ENCODE measurements around the gene GLTPD2. TPM values are rescaled to one million over a fixed set of nuclear protein-coding genes. Genes with fewer than 3 reads are reported as not detected.

The GLTPD2 gene
- total and polyA plus RNA-seq, 2 experiments from 2014 or later, result 0.50 to 2.2 TPM

DNA sequence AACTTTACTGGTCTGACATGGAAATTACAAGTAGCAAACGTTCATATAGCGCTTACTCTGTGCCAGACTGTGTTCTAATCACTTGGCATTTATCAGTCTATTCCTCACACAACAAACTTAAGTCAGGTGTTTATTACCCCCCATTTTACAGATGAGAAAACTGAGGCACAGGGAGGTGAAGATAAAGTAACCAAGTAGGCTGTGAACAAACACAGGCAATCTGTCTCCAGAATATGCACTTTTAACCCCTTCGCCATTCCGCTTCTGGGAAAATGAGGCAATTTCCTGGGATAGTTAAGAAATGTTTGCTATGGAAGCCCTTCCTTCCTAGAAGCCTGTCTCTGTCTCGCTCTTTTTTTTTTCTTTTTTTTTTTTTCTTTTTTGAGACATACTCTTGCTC is 36.8 kb upstream of the GLTPD2 start:
- H3K4me2 ChIP-seq (ENCODE audit: unreplicated experiment), result no peak overlapping the region
- H3K9me3 ChIP-seq (ENCODE audit: low read depth), result no peaks in the 10 kb centered on the region
- no peaks in the 10 kb centered on the region for H3K4me1 ChIP-seq (ENCODE audit: insufficient read depth)
- H3K9me2 ChIP-seq (ENCODE audit: insufficient read depth), result no peaks in the 10 kb centered on the region
- H3K27me3 ChIP-seq (replicated peaks; ENCODE audit: insufficient read depth), result peaks cover 15% of the 10 kb centered on the region; the same call in 1 of the 2 replicates
- in situ Hi-C loops (cut with MboI), result no loop called here
- H3K4me3 ChIP-seq, result no peak overlapping the region
- TF ChIP-seq EZH2 (IDR thresholded peaks at IDR 0.05; ENCODE audit: insufficient read depth, poor library complexity, severe bottlenecking), result no peak
- no peak for TF ChIP-seq EZH2phosphoT487 (IDR thresholded peaks at IDR 0.05; ENCODE audit: insufficient read depth, low read depth)
- H3K79me2 ChIP-seq (ENCODE audit: insufficient read depth), result no peaks in the 10 kb centered on the region
- H3K36me3 ChIP-seq (ENCODE audit: low read depth), result no peaks in the 10 kb centered on the region
- WGBS, 2 experiments (ENCODE audit: low coverage in 1 of 2, low lambda C conversion rate in 2 of 2, missing lambda C conversion rate in 2 of 2), result 66 to 68% methylated on average over 5 of the region's 5 CpGs
- H3F3A ChIP-seq (ENCODE audit: insufficient read depth), result no peaks in the 10 kb centered on the region
- no peak overlapping the region for H3K27ac ChIP-seq
- no peaks in the 10 kb centered on the region for H4K20me1 ChIP-seq (ENCODE audit: insufficient read depth)
- DNase-seq, result no peak
- H2AFZ ChIP-seq, result no peak overlapping the region
- no peak overlapping the region for H3K9ac ChIP-seq

DNA sequence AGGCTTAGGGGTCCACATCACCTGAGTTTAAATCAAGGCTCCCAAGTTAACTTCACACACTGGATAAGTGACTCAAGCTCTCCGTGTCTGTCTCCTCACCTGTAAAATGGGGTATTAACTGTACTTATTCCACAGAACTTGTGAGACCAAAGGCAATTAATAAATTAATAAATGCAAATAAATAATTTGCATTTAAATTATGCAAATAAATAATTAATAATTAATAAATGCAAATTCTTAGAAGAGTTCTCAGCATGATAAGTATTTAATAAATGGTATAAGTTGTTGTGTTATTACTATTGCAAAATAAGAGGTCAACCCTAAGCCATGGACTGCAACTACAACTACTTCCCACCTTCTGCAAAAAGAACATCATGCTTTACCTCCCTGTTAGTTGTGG is 35.4 kb upstream of the GLTPD2 start:
- H3K9me2 ChIP-seq (ENCODE audit: insufficient read depth), result no peaks in the 10 kb centered on the region
- no peaks in the 10 kb centered on the region for H4K20me1 ChIP-seq (ENCODE audit: insufficient read depth)
- no peaks in the 10 kb centered on the region for H3K4me1 ChIP-seq (ENCODE audit: insufficient read depth)
- no peaks in the 10 kb centered on the region for H3K9me3 ChIP-seq (ENCODE audit: low read depth)
- H3K36me3 ChIP-seq (ENCODE audit: low read depth), result no peaks in the 10 kb centered on the region
- in situ Hi-C loops (cut with MboI), result no loop called here
- H3K27me3 ChIP-seq (replicated peaks; ENCODE audit: insufficient read depth), result peaks cover 27% of the 10 kb centered on the region
- no peaks in the 10 kb centered on the region for H3K79me2 ChIP-seq (ENCODE audit: insufficient read depth)
- H3K4me2 ChIP-seq (ENCODE audit: unreplicated experiment), result no peak overlapping the region
- 83 to 92% methylated on average over 1 of the region's 1 CpG for WGBS, 2 experiments (ENCODE audit: low coverage in 1 of 2, low lambda C conversion rate in 2 of 2, missing lambda C conversion rate in 2 of 2)
- TF ChIP-seq EZH2 (IDR thresholded peaks at IDR 0.05; ENCODE audit: insufficient read depth, poor library complexity, severe bottlenecking), result no peak
- TF ChIP-seq EZH2phosphoT487 (IDR thresholded peaks at IDR 0.05; ENCODE audit: insufficient read depth, low read depth), result no peak
- DNase-seq, result no peak
- H2AFZ ChIP-seq, result no peak overlapping the region
- no peak overlapping the region for H3K4me3 ChIP-seq
- H3K9ac ChIP-seq, result no peak overlapping the region
- H3K27ac ChIP-seq, result no peak overlapping the region
- no peaks in the 10 kb centered on the region for H3F3A ChIP-seq (ENCODE audit: insufficient read depth)

DNA sequence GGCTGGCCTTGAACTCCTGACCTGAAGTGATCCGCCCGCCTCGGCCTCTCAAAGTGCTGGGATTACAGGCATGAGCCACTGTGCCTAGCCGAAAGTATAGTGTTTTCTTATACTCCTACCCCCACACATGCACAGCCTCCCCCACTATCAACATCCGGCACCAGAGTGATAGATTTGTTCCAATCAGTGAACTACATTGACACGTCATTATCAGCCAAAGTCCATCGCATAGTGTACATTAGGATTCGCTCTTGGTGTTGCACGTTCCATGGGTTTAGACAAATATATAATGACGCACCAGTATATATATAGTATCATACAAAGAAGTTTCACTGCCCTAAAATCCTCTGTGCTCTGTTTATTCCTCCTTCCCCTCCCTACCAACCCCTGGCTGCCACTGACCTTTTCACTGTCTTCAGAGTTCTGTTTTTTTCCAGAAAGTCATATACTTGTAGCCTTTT is 29.0 kb upstream of the GLTPD2 start:
- Histone ChIP-seq H3K79me2 (ENCODE audit: insufficient read depth) (no peaks in the 10 kb centered on the region), H3K4me2 (ENCODE audit: unreplicated experiment) (no peak overlapping the region), H3K9ac (no peak overlapping the region), H3K27ac (no peak overlapping the region), H3K36me3 (ENCODE audit: low read depth) (no peaks in the 10 kb centered on the region), H3F3A (ENCODE audit: insufficient read depth) (no peaks in the 10 kb centered on the region), H4K20me1 (ENCODE audit: insufficient read depth) (no peaks in the 10 kb centered on the region), H3K4me1 (ENCODE audit: insufficient read depth) (no peaks in the 10 kb centered on the region), H3K9me3 (ENCODE audit: low read depth) (no peaks in the 10 kb centered on the region), H3K4me3 (no peak overlapping the region), H3K9me2 (ENCODE audit: insufficient read depth) (no peaks in the 10 kb centered on the region), H3K27me3 (replicated peaks; ENCODE audit: insufficient read depth) (peaks cover 29% of the 10 kb centered on the region), H2AFZ (no peak overlapping the region)
- DNase-seq, result no peak
- no peak for TF ChIP-seq EZH2phosphoT487 (IDR thresholded peaks at IDR 0.05; ENCODE audit: insufficient read depth, low read depth)
- no peak for TF ChIP-seq EZH2 (IDR thresholded peaks at IDR 0.05; ENCODE audit: insufficient read depth, poor library complexity, severe bottlenecking)
- 84 to 87% methylated on average over 10 of the region's 10 CpGs for WGBS, 2 experiments (ENCODE audit: low coverage in 1 of 2, low lambda C conversion rate in 2 of 2, missing lambda C conversion rate in 2 of 2)
- in situ Hi-C loops (cut with MboI), result no loop called here

DNA sequence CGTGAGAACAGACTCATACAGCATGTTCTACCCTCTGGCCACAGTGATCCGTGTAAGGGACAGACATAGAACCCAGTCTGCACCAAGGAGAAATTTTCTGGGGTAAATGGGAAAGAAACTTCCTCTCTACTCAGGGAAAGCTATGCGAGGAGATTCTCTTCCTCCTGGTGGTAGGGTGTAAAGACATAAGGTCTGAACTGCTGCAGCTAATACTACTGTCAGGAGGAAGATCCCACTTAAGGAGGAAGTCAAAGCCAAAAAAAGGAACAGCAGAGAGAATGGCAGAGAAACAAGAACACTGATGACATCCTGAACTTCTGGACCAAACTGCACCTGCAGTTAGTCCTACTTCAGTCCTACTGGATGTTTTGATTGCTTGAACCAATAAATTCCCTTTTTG is 24.2 kb upstream of the GLTPD2 start:
- Histone ChIP-seq H3K4me1 (ENCODE audit: insufficient read depth) (peaks cover 4% of the 10 kb centered on the region; the same call in 1 of the 2 replicates), H4K20me1 (ENCODE audit: insufficient read depth) (no peaks in the 10 kb centered on the region), H3K4me3 (no peak overlapping the region), H3F3A (ENCODE audit: insufficient read depth) (peaks cover 3% of the 10 kb centered on the region; the same call in 1 of the 2 replicates), H2AFZ (no peak overlapping the region), H3K27me3 (replicated peaks; ENCODE audit: insufficient read depth) (peaks cover 13% of the 10 kb centered on the region), H3K4me2 (ENCODE audit: unreplicated experiment) (no peak overlapping the region), H3K9me3 (ENCODE audit: low read depth) (no peaks in the 10 kb centered on the region), H3K27ac (no peak overlapping the region), H3K9me2 (ENCODE audit: insufficient read depth) (no peaks in the 10 kb centered on the region), H3K9ac (no peak overlapping the region), H3K36me3 (ENCODE audit: low read depth) (no peaks in the 10 kb centered on the region), H3K79me2 (ENCODE audit: insufficient read depth) (no peaks in the 10 kb centered on the region)
- no peak for DNase-seq
- TF ChIP-seq EZH2phosphoT487 (IDR thresholded peaks at IDR 0.05; ENCODE audit: insufficient read depth, low read depth), result no peak
- TF ChIP-seq EZH2 (IDR thresholded peaks at IDR 0.05; ENCODE audit: insufficient read depth, poor library complexity, severe bottlenecking), result no peak
- 54 to 69% methylated on average over 3 of the region's 3 CpGs for WGBS, 2 experiments (ENCODE audit: low coverage in 1 of 2, low lambda C conversion rate in 2 of 2, missing lambda C conversion rate in 2 of 2)
- in situ Hi-C loops (cut with MboI), result no loop called here

DNA sequence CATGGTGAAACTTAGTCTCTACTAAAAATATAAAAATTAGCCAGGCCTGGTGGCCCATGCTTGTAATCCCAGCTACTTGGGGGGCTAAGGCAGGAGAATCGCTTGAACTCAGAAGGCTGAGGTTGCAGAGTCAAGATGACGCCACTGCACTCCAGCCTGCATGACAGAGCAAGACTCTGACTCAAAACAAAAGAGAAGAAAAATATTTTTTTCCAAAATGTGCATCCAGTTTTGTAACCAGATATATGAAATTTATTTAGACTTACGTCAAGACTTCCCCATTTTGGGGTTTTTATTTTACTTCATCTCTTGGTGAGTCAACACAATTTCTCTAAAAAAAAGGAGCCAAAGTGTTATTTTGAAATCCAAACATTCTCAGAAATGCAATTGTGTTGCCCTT is 22.6 kb upstream of the GLTPD2 start:
- Histone ChIP-seq H3K4me2 (ENCODE audit: unreplicated experiment) (no peak overlapping the region), H2AFZ (no peak overlapping the region), H4K20me1 (ENCODE audit: insufficient read depth) (no peaks in the 10 kb centered on the region), H3K9ac (no peak overlapping the region), H3F3A (ENCODE audit: insufficient read depth) (peaks cover 7% of the 10 kb centered on the region; the same call in 1 of the 2 replicates), H3K9me3 (ENCODE audit: low read depth) (no peaks in the 10 kb centered on the region), H3K27ac (no peak overlapping the region), H3K79me2 (ENCODE audit: insufficient read depth) (no peaks in the 10 kb centered on the region), H3K27me3 (replicated peaks; ENCODE audit: insufficient read depth) (peaks cover 13% of the 10 kb centered on the region), H3K36me3 (ENCODE audit: low read depth) (no peaks in the 10 kb centered on the region), H3K9me2 (ENCODE audit: insufficient read depth) (no peaks in the 10 kb centered on the region), H3K4me3 (no peak overlapping the region), H3K4me1 (ENCODE audit: insufficient read depth) (peaks cover 9% of the 10 kb centered on the region; the same call in 1 of the 2 replicates)
- 71 to 73% methylated on average over 3 of the region's 3 CpGs for WGBS, 2 experiments (ENCODE audit: low coverage in 1 of 2, low lambda C conversion rate in 2 of 2, missing lambda C conversion rate in 2 of 2)
- no peak for DNase-seq
- TF ChIP-seq EZH2phosphoT487 (IDR thresholded peaks at IDR 0.05; ENCODE audit: insufficient read depth, low read depth), result no peak
- no peak for TF ChIP-seq EZH2 (IDR thresholded peaks at IDR 0.05; ENCODE audit: insufficient read depth, poor library complexity, severe bottlenecking)
- in situ Hi-C loops (cut with MboI), result no loop called here

Data from GM23248 (cell line).